ENCODE measurements around the gene MAVS.

- no peak for TF ChIP-seq POLR2AphosphoS5 (IDR thresholded peaks at IDR 0.05; ENCODE audit: low read depth, low read length)
- no peak for TF ChIP-seq REST (IDR thresholded peaks at IDR 0.05; ENCODE audit: insufficient read depth in 1 of 2, low read depth in 2 of 2, low read length in 2 of 2)
- TF ChIP-seq FOXP2 (optimal IDR thresholded peaks at IDR 0.05; ENCODE audit: borderline replicate concordance, extremely low read depth, extremely low read length, insufficient read depth): no peak
- TF ChIP-seq TAF1 (IDR thresholded peaks at IDR 0.05; ENCODE audit: borderline replicate concordance, insufficient read depth, low read length): no peak
These were observed 50.4 kb downstream of the MAVS start for GRCh38 chr20:3896853-3897583.
